Neural progenitor cell (in vitro differentiated cells): ENCODE data around the gene AIPL1.

Experiments
- EZH2 ChIP-seq: fragments of 200-600 bp; sonication (generic); IDR thresholded peaks from 2 replicates; pipeline ENCODE4 v1.6.1; 2017; ENCODE audit warnings: antibody characterized with exemption, mild to moderate bottlenecking, moderate library complexity
- EZH2phosphoT487 ChIP-seq: fragments of 200-600 bp; sonication (generic); IDR thresholded peaks from 2 replicates; pipeline ENCODE4 v1.6.1; 2017; ENCODE audit warnings: antibody characterized with exemption
- TF ChIP-seq, protein P1 (sequence below): fragments of 200-600 bp; sonication (generic); IDR thresholded peaks from 2 replicates; pipeline ENCODE4 v1.5.1; 2017; ENCODE audit warnings: antibody characterized with exemption, mild to moderate bottlenecking

DNA sequence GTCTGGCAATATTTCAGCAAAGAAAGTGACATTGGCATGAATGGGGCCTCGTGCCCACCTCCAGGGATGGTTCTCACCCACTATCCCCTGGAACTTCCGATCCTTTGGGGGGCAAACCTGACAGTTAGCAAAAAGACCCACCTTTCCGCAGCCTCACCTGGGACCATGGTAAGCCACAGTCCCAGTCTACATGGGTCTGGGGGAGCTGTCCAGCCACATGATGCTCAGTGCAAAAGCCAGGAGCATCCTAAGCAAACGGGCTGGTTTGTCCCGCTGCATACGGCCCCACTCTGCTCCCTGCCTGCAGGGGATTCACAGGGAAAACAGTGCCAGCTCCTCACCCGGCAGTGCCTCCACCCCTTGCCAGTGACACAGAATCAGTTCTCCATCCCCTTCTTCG is 19.3 kb downstream of the AIPL1 start:
- TF ChIP-seq EZH2 (no peak), EZH2phosphoT487 (no peak)
- TF ChIP-seq, protein P1, sequence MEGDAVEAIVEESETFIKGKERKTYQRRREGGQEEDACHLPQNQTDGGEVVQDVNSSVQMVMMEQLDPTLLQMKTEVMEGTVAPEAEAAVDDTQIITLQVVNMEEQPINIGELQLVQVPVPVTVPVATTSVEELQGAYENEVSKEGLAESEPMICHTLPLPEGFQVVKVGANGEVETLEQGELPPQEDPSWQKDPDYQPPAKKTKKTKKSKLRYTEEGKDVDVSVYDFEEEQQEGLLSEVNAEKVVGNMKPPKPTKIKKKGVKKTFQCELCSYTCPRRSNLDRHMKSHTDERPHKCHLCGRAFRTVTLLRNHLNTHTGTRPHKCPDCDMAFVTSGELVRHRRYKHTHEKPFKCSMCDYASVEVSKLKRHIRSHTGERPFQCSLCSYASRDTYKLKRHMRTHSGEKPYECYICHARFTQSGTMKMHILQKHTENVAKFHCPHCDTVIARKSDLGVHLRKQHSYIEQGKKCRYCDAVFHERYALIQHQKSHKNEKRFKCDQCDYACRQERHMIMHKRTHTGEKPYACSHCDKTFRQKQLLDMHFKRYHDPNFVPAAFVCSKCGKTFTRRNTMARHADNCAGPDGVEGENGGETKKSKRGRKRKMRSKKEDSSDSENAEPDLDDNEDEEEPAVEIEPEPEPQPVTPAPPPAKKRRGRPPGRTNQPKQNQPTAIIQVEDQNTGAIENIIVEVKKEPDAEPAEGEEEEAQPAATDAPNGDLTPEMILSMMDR: no peak
